ENCODE data around the gene NDRG3.
"Not testable (repeated sequence)": the region's sequence is repeated elsewhere in the genome, so short reads cannot be mapped to it uniquely, and the experiment has no call there.

NDRG3 gene

GRCh38 chr20:36726168-36726567 is 19.7 kb downstream of the NDRG3 start:
- DNase-seq (ENCODE audit: low read depth, low spot score) = no peak
- H3K9me3 ChIP-seq (ENCODE audit: insufficient read depth, low read length) = no peaks in the 10 kb centered on the region
- H3K4me3 ChIP-seq (ENCODE audit: insufficient read length, low read depth) = no peak overlapping the region
- no peaks in the 10 kb centered on the region for H3K36me3 ChIP-seq (ENCODE audit: insufficient read depth, insufficient read length, low read length)
- no peaks in the 10 kb centered on the region for H3K4me1 ChIP-seq (ENCODE audit: insufficient read depth, insufficient read length)
- TF ChIP-seq YY1 (IDR thresholded peaks at IDR 0.05; ENCODE audit: insufficient read depth, insufficient read length) = no peak
- TF ChIP-seq SUZ12 (IDR thresholded peaks at IDR 0.05; ENCODE audit: extremely low read depth, insufficient read depth, insufficient read length) = no peak
- TF ChIP-seq ZNF274 (IDR thresholded peaks at IDR 0.05; ENCODE audit: low read depth, low read length) = no peak
- H3K27me3 ChIP-seq (ENCODE audit: insufficient read depth, insufficient read length) = no peaks in the 10 kb centered on the region
- H3K9ac ChIP-seq (ENCODE audit: insufficient read length, low read depth) = no peak overlapping the region

- Histone ChIP-seq H3K9ac (ENCODE audit: insufficient read length, low read depth) (no peak overlapping the region), H3K27me3 (ENCODE audit: insufficient read depth, insufficient read length) (no peaks in the 10 kb centered on the region), H3K9me3 (ENCODE audit: insufficient read depth, low read length) (no peaks in the 10 kb centered on the region), H3K36me3 (ENCODE audit: insufficient read depth, insufficient read length, low read length) (no peaks in the 10 kb centered on the region), H3K4me3 (ENCODE audit: insufficient read length, low read depth) (no peak overlapping the region), H3K4me1 (ENCODE audit: insufficient read depth, insufficient read length) (no peaks in the 10 kb centered on the region)
- no peak for DNase-seq (ENCODE audit: low read depth, low spot score)
- no peak for TF ChIP-seq YY1 (IDR thresholded peaks at IDR 0.05; ENCODE audit: insufficient read depth, insufficient read length)
- TF ChIP-seq ZNF274 (IDR thresholded peaks at IDR 0.05; ENCODE audit: low read depth, low read length) = no peak
- TF ChIP-seq SUZ12 (IDR thresholded peaks at IDR 0.05; ENCODE audit: extremely low read depth, insufficient read depth, insufficient read length) = no peak
Measured at GRCh38 chr20:36720510-36720909, 25.4 kb downstream of the NDRG3 start.

- H3K9ac ChIP-seq (ENCODE audit: insufficient read length, low read depth) = no peak overlapping the region
- no peaks in the 10 kb centered on the region for H3K27me3 ChIP-seq (ENCODE audit: insufficient read depth, insufficient read length)
- no peaks in the 10 kb centered on the region for H3K4me1 ChIP-seq (ENCODE audit: insufficient read depth, insufficient read length)
- no peak overlapping the region for H3K4me3 ChIP-seq (ENCODE audit: insufficient read length, low read depth)
- no peaks in the 10 kb centered on the region for H3K9me3 ChIP-seq (ENCODE audit: insufficient read depth, low read length)
- no peak for DNase-seq (ENCODE audit: low read depth, low spot score)
- H3K36me3 ChIP-seq (ENCODE audit: insufficient read depth, insufficient read length, low read length) = no peaks in the 10 kb centered on the region
- no peak for TF ChIP-seq ZNF274 (IDR thresholded peaks at IDR 0.05; ENCODE audit: low read depth, low read length)
- TF ChIP-seq SUZ12 (IDR thresholded peaks at IDR 0.05; ENCODE audit: extremely low read depth, insufficient read depth, insufficient read length) = no peak
- no peak for TF ChIP-seq YY1 (IDR thresholded peaks at IDR 0.05; ENCODE audit: insufficient read depth, insufficient read length)
Measured at GRCh38 chr20:36717657-36718056, 28.2 kb downstream of the NDRG3 start.

- Histone ChIP-seq H3K4me1 (ENCODE audit: insufficient read depth, insufficient read length) (no peaks in the 10 kb centered on the region), H3K4me3 (ENCODE audit: insufficient read length, low read depth) (no peak overlapping the region), H3K27me3 (ENCODE audit: insufficient read depth, insufficient read length) (no peaks in the 10 kb centered on the region), H3K9ac (ENCODE audit: insufficient read length, low read depth) (no peak overlapping the region), H3K36me3 (ENCODE audit: insufficient read depth, insufficient read length, low read length) (no peaks in the 10 kb centered on the region), H3K9me3 (ENCODE audit: insufficient read depth, low read length) (no peaks in the 10 kb centered on the region)
- no peak for DNase-seq (ENCODE audit: low read depth, low spot score)
- TF ChIP-seq YY1 (IDR thresholded peaks at IDR 0.05; ENCODE audit: insufficient read depth, insufficient read length) = no peak
Measured at GRCh38 chr20:36717021-36717420, 28.9 kb downstream of the NDRG3 start.

- no peak overlapping the region for H3K9ac ChIP-seq (ENCODE audit: insufficient read length, low read depth)
- H3K4me3 ChIP-seq (ENCODE audit: insufficient read length, low read depth) = no peak overlapping the region
- no peak for DNase-seq (ENCODE audit: low read depth, low spot score)
- no peaks in the 10 kb centered on the region for H3K36me3 ChIP-seq (ENCODE audit: insufficient read depth, insufficient read length, low read length)
- H3K27me3 ChIP-seq (ENCODE audit: insufficient read depth, insufficient read length) = no peaks in the 10 kb centered on the region
- no peaks in the 10 kb centered on the region for H3K9me3 ChIP-seq (ENCODE audit: insufficient read depth, low read length)
- TF ChIP-seq YY1 (IDR thresholded peaks at IDR 0.05; ENCODE audit: insufficient read depth, insufficient read length) = no peak
- no peak for TF ChIP-seq SUZ12 (IDR thresholded peaks at IDR 0.05; ENCODE audit: extremely low read depth, insufficient read depth, insufficient read length)
- no peak for TF ChIP-seq ZNF274 (IDR thresholded peaks at IDR 0.05; ENCODE audit: low read depth, low read length)
- H3K4me1 ChIP-seq (ENCODE audit: insufficient read depth, insufficient read length) = no peaks in the 10 kb centered on the region
Measured at GRCh38 chr20:36712775-36713174, 33.1 kb downstream of the NDRG3 start.

GRCh38 chr20:36709126-36709525 is 36.8 kb downstream of the NDRG3 start:
- Histone ChIP-seq H3K9me3 (ENCODE audit: insufficient read depth, low read length) (no peaks in the 10 kb centered on the region), H3K4me1 (ENCODE audit: insufficient read depth, insufficient read length) (no peaks in the 10 kb centered on the region), H3K4me3 (ENCODE audit: insufficient read length, low read depth) (no peak overlapping the region), H3K27me3 (ENCODE audit: insufficient read depth, insufficient read length) (no peaks in the 10 kb centered on the region), H3K9ac (ENCODE audit: insufficient read length, low read depth) (no peak overlapping the region), H3K36me3 (ENCODE audit: insufficient read depth, insufficient read length, low read length) (peaks cover 3% of the 10 kb centered on the region)
- DNase-seq (ENCODE audit: low read depth, low spot score) = no peak
- TF ChIP-seq YY1 (IDR thresholded peaks at IDR 0.05; ENCODE audit: insufficient read depth, insufficient read length) (no peak), ZNF274 (IDR thresholded peaks at IDR 0.05; ENCODE audit: low read depth, low read length) (no peak), SUZ12 (IDR thresholded peaks at IDR 0.05; ENCODE audit: extremely low read depth, insufficient read depth, insufficient read length) (no peak)

- no peaks in the 10 kb centered on the region for H3K4me1 ChIP-seq (ENCODE audit: insufficient read depth, insufficient read length)
- no peak for DNase-seq (ENCODE audit: low read depth, low spot score)
- H3K36me3 ChIP-seq (ENCODE audit: insufficient read depth, insufficient read length, low read length) = peaks cover 3% of the 10 kb centered on the region
- no peaks in the 10 kb centered on the region for H3K27me3 ChIP-seq (ENCODE audit: insufficient read depth, insufficient read length)
- H3K9ac ChIP-seq (ENCODE audit: insufficient read length, low read depth) = no peak overlapping the region
- TF ChIP-seq YY1 (IDR thresholded peaks at IDR 0.05; ENCODE audit: insufficient read depth, insufficient read length) (no peak), SUZ12 (IDR thresholded peaks at IDR 0.05; ENCODE audit: extremely low read depth, insufficient read depth, insufficient read length) (no peak), ZNF274 (IDR thresholded peaks at IDR 0.05; ENCODE audit: low read depth, low read length) (no peak)
- no peak overlapping the region for H3K4me3 ChIP-seq (ENCODE audit: insufficient read length, low read depth)
- no peaks in the 10 kb centered on the region for H3K9me3 ChIP-seq (ENCODE audit: insufficient read depth, low read length)
Measured at GRCh38 chr20:36703530-36703929, 42.4 kb downstream of the NDRG3 start.

GRCh38 chr20:36700438-36700837 is 45.5 kb downstream of the NDRG3 start:
- Histone ChIP-seq H3K9ac (ENCODE audit: insufficient read length, low read depth) (no peak overlapping the region), H3K36me3 (ENCODE audit: insufficient read depth, insufficient read length, low read length) (no peaks in the 10 kb centered on the region), H3K4me3 (ENCODE audit: insufficient read length, low read depth) (no peak overlapping the region), H3K4me1 (ENCODE audit: insufficient read depth, insufficient read length) (no peaks in the 10 kb centered on the region), H3K27me3 (ENCODE audit: insufficient read depth, insufficient read length) (no peaks in the 10 kb centered on the region), H3K9me3 (ENCODE audit: insufficient read depth, low read length) (peaks cover 4% of the 10 kb centered on the region; the same call in 1 of the 2 replicates)
- peak; percentile 44 for DNase-seq (ENCODE audit: low read depth, low spot score)
- TF ChIP-seq ZNF274 (IDR thresholded peaks at IDR 0.05; ENCODE audit: low read depth, low read length) (no peak), SUZ12 (IDR thresholded peaks at IDR 0.05; ENCODE audit: extremely low read depth, insufficient read depth, insufficient read length) (no peak), YY1 (IDR thresholded peaks at IDR 0.05; ENCODE audit: insufficient read depth, insufficient read length) (no peak)

GRCh38 chr20:36695467-36695866 is 50.4 kb downstream of the NDRG3 start:
- H3K9ac ChIP-seq (ENCODE audit: insufficient read length, low read depth); DNase-seq (ENCODE audit: low read depth, low spot score); H3K4me3 ChIP-seq (ENCODE audit: insufficient read length, low read depth); H3K36me3 ChIP-seq (ENCODE audit: insufficient read depth, insufficient read length, low read length); H3K4me1 ChIP-seq (ENCODE audit: insufficient read depth, insufficient read length); H3K27me3 ChIP-seq (ENCODE audit: insufficient read depth, insufficient read length): not testable (repeated sequence)
- H3K9me3 ChIP-seq (ENCODE audit: insufficient read depth, low read length) = peaks cover 12% of the 10 kb centered on the region; the same call in 1 of the 2 replicates

All from NT2/D1 (cell line).